Endothelial cell of hepatic sinusoid (primary cell): ENCODE results near the gene CA10.

Source experiments
- in situ Hi-C: cut with HindIII; loops from 2 replicates; pipeline ENCODE4 v1.10.0; 2017; ENCODE audit warnings: low sequenced_read_pairs

Gene CA10

GRCh38 chr17:51778842-51779241 is 379.7 kb downstream of the CA10 start:
- in situ Hi-C loops: no loop called here

DNA sequence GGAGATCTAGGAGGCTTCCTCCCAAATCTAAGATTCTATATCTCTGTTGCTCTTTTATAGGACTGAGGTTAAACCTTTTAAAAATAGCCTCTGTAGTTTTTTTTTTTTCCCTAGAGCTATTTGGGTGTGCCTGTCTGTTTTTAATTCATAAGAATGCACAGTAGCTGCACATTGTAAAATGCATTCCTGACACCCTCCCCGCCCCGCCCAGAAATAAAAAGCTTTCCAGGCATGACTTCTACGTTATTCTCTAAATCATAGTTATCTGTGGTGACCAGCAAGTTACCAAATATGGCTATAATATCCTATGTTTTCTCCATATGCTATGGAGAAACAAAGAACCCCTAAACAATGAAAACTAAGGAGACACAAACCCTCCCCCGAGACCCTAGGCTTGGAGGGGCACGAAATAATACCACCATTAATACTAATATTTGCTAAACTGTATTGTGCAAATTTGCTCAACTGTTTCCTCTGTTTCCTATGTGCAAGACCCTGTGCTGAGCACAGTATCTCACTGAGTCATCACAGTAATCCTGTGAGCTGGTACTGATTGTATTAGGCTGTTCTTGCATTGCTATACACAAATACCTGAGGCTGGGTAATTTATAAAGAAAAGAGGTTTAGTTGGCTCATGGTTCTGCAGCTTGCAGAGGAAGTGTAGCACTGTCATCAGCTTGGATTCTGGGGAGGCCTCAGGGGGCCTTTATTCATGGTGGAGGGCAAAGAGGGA is 388.3 kb downstream of the CA10 start:
- in situ Hi-C loops: no loop called here

DNA sequence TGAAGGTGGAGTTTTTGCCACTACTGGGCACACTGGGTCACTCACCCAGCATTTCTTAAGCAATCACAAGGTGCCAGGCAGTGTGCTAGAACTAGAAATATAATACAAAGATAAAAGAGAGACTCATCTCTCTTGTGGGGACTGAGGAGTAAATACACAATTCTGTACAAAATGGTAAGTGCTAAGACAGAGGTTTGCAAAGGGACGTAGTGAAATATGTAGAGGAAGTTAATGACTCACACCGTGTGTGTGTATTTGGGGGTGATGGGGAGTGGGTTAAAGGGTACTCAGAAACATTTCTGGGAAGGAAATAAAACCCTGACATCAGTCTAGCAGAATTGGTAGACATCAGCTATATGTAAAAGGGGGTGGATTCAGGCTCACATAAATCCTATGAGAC is 389.3 kb downstream of the CA10 start:
- in situ Hi-C loops: no loop called here

- in situ Hi-C loops: no loop called here
These were observed 389.8 kb downstream of the CA10 start for GRCh38 chr17:51768706-51769105.

DNA sequence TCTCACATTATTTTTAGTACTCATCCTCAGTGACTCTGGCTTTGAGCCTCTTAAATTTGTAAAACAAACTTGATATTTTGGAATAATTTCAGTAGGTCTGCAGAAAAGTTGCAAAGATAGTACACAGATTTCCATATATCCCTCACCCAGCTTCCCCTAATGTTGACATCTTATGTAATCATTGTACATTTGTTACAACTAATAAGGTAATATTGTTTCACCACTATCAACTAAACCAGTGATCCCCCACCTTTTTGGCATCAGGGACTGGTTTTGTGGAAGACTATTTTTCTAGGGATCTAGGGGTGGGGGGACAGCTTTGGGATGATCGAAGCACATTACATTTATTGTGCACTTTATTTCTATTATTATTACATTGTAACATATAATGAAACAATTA is 391.2 kb downstream of the CA10 start:
- in situ Hi-C loops: no loop called here

DNA sequence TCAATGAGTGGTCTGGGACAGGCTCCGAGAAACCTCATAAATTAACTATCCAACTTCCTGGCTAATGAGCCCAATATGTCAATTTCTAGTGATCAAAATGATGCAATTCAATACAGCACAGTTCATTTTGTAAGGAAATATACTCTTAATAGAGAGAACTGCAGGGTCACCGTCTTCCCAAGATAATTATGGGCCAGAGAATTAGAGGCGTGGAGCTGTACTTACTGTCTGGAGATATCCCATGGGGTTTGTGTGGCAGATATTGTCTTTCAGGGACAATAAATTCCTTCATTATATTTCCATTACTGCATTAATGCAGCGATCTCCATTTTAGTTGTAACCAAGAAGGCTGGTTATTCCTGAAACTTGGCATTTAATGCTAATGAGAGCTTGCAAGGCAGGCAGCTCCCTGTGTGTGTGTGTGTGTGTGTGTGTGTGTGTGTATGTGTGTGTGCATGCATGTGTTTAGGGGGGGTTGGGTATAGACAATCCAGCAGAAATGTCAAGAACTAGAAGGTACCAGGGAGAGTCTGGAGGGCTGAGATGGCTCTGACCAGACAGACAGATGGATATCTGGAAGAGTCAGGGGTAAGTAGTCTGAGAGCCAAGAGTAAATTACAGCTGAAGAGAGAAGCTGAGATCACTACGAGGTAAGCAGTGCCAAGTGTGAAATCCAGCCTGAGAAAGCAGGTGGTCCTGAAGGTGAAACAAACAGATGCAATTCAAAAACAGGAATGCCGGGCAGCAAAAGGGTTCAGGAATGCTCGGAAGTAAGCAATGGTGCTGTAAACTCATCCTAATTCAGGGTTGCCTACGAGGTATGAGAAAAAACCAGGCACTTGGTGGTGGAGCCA is 393.0 kb downstream of the CA10 start:
- in situ Hi-C loops: no loop called here

DNA sequence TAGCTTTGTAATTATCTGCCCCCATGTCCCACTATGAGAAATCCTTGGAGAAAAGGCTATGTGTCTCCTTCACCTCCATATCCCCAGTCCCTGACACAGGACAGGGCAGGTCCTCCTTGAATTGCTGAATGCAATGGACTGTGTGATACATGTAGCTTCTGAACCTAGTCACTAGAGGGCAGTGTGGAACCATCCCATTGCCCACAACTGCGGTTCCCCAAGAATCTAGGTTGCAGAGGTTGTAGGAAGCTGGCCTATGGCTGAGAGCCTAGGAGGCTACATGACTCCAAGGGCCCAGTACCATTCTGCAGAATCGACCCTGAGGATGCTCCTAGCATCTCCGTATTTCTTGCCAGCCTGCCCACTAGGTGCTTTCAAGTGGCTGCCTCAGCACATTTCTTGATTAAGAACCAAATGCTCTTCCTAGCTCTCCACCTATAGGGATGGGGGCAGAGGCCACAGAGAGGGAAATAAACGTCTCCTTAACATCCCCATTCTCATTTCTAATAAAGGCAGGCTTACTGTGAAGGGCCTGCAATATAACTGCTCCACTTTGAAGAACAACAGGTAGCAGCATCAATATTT is 394.0 kb downstream of the CA10 start:
- in situ Hi-C loops: no loop called here

- in situ Hi-C loops: no loop called here
These were observed 395.5 kb downstream of the CA10 start for GRCh38 chr17:51763058-51763457.

- in situ Hi-C loops: no loop called here
These were observed 397.4 kb downstream of the CA10 start for GRCh38 chr17:51761105-51761504.

GRCh38 chr17:51759260-51759659 is 399.3 kb downstream of the CA10 start:
- in situ Hi-C loops: no loop called here

DNA sequence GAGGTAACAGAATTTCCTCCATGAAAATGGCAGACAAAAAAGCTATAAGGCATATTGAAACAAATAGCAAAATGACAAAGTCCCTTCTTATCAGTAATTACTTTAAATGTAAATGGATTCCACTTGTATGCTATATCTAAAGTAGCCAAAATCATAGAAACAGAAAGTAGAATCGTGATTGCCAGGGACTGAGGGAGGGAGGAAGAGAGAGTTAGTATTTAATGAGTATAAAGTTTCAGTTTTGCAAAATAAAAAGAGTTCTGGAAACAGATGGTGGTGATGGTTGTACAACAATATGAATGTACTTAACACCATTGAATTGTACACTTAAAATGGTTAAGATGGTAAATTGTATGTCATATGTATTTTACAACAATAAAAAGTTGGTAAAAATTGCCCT is 407.4 kb downstream of the CA10 start:
- in situ Hi-C loops: no loop called here

- in situ Hi-C loops: no loop called here
These were observed 409.5 kb downstream of the CA10 start for GRCh38 chr17:51748749-51749604.

DNA sequence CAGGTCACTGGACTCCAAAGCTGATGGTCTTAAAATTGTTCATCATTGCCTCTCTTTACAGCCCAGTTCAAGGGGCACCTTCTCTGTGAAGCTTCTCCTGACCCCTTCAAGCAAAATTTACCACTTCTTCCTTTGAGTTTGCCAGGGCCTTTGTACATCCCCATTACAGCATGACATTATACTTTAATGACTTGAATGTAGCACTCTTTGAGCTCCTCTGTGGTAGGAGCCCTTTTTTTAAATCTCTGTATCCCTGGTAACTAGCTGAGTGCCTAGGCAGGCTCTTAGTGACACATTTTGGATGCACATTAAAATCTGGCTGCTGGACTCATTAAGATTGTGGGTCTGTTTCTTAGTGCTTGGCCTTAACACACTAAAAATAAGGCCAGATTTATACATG is 412.1 kb downstream of the CA10 start:
- in situ Hi-C loops: no loop called here

GRCh38 chr17:51745993-51746392 is 412.5 kb downstream of the CA10 start:
- in situ Hi-C loops: no loop called here

GRCh38 chr17:51743477-51743876 is 415.0 kb downstream of the CA10 start:
- in situ Hi-C loops: no loop called here

DNA sequence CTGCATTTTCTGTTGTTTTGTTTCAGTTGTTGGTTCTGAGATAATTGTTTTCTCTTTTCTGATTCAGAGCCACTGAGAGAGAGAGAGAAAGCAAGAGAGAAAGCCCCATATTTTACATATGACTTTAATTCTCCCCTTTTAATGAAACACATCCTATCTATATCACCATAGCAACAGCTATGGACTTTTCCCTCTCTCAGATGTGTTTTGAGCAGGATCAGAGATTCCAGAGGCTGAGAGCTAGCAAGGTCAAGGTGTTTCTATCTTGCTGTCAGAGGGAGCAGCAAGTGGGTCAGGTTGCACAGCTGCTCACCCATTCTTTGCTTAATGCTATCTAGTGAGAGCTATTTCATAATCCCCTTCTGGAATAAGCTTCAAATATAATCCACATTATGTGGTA is 415.9 kb downstream of the CA10 start:
- in situ Hi-C loops: no loop called here

DNA sequence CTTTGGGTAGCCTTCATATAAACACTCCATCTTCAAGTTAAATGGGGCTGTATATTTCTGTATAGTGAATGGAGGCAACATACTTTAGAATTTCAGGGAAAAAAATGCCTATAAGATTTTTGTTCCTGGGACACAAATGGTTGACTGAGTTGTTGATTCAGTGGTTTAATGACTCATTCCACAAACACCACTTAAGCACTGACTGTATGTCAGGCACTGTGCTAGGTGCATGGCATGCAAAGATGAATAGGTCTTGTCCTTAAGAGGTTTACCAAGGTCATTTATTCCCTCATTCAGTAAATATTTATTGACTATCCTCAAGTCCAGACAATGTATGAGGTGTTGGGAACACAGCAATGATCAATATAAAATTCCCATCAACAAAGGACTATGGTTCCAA is 417.1 kb downstream of the CA10 start:
- in situ Hi-C loops: no loop called here

GRCh38 chr17:51740531-51740930 is 418.0 kb downstream of the CA10 start:
- in situ Hi-C loops: no loop called here

DNA sequence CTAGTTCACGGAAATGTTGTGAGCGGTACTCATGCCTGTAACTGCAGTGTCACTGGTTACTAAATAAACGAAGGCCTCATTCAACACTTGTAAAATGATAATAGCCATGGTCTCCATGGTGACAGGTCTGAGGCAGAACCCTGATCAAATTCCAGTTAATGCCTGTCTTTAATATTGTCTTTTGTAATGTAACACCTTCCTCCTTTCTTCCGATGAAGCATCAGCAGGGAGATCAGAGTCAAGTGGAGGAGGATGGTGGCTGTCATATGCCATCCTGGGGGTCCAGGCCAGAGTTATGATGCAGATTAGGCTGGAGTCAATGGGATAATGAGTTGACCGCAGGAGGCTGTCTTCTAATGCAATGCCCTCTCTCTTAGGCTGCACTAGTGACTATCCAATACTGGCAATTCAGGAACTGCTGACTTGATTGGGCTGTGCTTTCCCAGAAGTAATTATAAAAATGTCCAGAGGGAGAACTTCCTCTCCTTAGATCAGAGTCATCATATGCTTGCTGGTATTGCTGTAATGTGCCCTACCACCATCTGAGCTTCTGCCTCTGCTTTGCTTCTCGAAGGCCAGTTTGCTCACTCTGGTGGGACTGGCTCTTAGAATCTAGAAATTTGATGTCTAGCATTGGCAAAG is 419.1 kb downstream of the CA10 start:
- in situ Hi-C loops: no loop called here

DNA sequence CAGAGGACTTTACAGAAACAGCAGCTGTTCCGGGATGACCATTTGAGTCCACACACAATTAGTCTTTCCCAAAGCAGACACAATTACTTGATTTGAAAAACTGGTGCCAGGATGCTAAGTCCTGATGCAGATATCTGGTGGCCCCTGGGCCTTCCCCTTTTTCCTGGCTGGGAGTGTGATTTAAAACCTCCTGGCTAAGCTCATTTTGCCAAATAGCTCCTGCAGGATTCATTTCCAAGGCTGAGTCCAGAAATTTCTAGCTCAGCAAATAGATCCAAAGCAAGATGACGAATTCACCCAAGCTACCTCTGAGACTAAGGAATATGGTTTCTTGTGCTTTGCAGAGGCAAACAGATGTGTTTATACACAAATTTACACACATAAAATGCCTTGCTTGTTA is 422.2 kb downstream of the CA10 start:
- in situ Hi-C loops: no loop called here

DNA sequence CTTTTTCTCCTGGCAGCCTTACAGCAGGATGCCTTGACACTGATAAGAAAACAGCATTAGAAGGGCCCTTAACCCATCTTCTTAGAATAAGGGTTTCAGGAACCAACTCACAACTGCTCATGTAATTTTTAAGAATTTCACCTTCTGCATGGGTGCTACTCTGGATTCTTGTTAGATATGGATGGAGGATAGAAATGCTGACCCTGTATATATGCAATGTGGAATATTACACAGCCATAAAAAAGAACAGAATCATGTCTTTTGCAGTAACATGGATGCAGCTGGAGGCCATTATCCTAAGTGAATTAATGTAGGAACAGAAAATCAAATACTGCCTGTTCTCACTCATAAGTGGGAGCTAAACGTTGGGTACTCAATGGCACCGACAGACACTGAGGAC is 423.5 kb downstream of the CA10 start:
- in situ Hi-C loops: no loop called here
